GM18517 (cell line): ENCODE data around the gene ZNF804B.
A peak's percentile ranks its signal among the peaks of the same experiment; 100 is the strongest.

ENCODE experiments used
- ATAC-seq: cut with Tn5 transposase; IDR thresholded peaks from one replicate; pipeline ENCODE4 v1.9.1; 2021; ENCODE audit warnings: mild to moderate bottlenecking, moderate library complexity; ENCODE audit not compliant: unreplicated experiment

Gene ZNF804B

DNA sequence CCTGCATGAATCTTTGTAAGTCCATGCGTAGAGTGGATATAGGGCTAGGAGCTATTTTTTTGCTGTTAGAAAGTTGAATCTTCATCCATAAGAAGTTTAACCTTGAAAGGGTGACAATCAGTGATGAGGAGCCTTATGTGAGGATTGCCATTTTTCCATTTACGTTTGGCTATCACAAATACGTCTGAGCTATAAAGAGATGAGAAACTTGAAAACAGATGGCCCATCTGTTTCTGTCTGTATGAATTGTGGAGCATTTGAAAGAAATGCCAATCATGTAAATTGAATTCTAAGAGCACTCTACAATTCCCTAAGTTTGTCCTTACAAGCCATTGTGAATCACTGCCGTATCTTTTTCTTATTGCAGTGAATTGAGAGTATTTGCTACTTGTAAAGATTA lies 205.9 kb downstream of the ZNF804B start:
- ATAC-seq, result no peak

DNA sequence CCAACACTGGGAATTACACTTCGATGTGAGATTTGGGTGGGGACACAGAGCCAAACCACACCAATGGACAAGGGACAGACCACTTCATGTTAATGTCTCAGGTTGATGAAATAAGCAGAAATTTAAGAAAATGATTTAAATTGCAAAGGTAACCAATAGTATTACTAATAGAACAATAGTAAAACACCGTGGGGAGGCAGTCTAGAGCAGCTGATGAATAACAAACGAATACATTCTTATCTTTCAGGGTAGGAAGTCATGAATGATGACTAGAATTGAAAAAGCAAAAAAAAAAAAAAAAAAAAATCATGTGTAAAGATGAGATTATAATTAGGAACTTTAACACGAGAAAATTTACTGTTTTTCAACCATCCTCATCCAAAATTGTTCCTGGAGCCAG lies 207.9 kb downstream of the ZNF804B start:
- ATAC-seq, result no peak

DNA sequence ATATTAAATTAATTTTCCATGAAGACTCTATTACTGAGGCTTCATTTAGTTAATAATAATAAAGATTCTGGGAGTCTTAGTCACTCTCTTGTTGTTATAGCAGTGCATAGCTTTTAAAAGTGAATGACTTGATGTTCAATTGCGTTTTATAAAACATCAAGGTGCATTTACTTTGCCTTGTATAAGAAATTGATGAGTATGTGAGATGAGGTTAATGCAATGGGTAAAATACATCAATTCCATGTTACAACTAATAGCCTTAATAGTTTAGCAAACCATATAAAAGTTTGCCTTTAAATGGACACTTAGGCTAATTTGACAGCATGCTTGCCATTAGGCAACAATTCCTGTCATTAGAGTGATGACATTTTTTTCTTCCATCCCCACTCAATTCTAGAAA lies 209.7 kb downstream of the ZNF804B start:
- ATAC-seq, result no peak

DNA sequence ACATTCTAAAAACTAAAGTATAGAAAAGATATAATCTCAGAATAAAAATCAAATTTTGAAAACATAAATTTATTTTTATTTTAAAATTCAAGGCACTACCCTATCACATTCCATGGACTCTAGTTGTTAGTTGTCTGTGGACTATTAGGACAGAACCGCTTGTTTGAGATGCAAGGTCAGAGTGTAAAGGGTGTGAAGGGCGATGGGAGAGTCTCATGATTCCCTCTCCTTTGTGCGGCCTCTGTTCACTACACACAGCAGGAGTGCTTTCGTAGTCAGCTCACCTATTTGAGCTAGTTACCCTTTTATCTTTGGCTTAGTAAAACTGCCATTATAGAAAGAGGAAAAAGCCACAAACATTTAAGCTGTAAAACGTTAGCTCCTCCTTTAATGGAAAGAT lies 225.8 kb downstream of the ZNF804B start:
- no peak for ATAC-seq

DNA sequence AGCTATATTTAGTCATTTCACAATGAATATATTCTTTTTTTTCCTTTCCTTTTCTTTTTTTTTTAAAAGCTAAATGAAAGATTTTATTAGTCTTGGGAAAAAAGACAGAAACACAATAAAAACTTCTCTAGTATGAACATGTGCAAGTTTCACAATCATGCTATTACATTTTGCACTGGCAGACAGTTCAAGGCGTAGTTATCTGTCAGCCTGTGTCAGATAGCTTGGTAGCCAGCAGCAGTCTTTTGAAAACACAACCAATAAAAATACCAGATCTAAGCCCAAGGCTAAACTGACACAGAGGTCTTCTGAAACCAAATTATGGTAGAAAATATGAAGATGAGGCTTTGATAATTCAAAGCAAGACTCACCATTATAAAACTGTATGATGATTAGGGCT lies 241.8 kb downstream of the ZNF804B start:
- ATAC-seq, result no peak

DNA sequence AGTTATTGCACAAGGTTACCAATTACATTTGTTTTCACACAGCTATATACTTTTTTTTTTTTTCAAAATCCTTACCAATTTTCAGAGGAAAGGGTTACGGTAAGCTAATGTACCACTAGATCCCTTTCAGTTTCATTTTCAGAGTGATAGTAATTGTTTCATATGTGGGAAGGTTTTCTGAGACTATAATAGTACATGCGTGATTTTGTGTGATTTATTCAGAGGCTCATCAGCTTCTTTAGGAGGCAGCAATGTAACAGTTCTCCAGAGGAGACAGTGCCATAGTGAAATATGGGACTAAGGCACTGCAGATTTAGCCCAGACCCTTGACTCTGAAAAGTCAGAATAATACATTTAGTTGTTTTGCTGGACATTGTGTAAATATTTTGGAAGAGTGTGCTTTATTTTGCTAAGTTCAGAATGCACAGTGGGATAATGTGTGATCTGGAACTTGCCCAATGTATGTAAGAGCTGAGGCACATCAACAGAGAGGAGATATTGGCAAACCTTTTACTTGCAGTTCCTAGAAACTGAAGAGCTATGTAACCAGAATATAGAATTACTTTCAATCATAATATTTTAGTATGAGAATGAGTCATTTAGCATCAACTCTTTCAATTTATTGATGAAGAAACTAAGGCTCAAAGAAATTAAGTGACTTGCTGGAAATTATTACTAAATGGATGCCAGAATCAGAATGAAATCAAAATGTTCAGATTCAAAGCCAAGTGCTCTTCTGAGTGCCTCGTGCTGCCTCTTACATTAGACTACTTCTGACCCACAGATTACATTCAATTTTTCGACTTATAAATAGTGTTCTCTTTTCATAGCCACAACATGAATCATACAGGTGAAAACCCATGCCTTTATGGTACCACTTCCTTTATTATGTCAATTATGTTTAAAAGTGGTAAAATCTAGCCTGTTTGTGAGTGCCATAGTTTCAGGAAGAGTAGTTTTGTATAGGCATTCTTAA lies 243.8 kb downstream of the ZNF804B start:
- ATAC-seq, result peak; percentile 86

DNA sequence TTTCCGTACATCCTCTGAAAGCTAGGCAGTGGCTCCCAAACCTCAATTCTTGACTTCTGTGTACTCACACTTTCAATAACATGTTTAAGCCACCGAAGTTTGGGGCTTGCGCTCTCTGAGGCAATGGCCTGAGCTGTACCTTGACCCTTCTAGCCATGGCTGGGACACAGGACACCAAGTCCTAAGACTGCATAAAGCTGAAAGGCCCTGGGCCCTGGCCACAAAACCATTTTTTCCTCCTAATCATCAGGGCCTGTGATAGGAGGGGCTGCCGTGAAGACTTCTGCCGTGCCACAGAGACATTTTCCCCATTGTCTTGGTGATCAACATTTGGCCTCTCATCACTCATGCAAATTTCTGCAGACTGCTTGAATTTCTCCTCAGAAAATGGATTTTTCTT lies 252.5 kb downstream of the ZNF804B start:
- no peak for ATAC-seq

DNA sequence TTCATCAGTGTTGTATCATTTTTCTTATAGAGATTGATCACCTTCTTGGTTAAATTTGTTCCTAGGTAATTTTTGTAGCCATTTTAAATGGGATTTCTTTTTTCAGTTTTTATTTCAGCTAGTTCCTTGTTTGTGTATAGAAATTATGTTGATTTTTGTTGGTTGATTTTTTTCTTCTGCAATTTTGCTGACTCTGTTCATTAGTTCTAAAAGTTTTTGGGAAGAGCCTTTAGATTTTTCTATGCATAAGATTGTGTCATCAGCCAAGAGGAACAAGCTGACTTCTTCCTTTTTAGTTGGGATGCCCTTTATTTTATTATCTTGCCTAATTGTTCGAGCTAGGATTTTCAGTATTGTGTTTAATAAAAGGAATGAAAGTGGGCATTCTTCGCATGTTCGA lies 258.2 kb downstream of the ZNF804B start:
- no peak for ATAC-seq

DNA sequence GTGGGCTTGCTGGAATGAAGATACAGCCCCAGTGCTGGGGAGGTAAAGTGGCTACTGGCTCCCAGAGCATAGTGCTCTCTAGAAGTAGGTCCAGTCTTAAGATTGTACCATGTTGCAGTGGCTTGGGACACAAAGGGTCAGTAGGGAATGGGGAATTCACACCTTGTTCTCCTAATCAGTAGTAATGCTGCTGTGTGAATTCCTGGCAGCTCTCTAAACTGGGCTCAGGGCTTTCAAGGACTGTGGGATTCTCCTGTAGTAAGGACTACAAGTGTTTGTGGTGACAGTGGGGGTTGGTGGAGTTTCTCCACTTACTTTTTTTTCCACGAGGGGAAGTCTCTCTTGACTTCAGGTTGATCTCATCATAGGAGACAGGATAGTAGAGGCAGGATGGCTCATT lies 262.2 kb downstream of the ZNF804B start:
- no peak for ATAC-seq

DNA sequence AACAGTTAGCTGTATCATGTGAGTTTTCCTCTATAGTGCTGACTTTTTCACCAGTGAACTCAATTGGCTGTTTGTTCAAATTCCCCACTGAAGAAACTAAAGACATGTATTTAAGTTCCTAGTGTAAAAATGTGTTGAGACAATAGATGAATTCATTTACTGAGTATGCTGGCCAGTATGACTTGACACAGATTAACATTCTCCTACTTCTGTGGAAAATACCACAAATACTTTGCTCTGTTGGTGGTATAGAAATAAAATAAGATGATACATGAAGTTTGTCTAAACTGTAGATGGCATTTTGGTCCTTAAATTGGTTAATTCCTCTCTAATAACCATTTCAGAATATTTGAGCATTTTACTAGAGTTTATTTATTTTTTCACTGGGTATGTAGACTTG lies 263.7 kb downstream of the ZNF804B start:
- ATAC-seq, result no peak

DNA sequence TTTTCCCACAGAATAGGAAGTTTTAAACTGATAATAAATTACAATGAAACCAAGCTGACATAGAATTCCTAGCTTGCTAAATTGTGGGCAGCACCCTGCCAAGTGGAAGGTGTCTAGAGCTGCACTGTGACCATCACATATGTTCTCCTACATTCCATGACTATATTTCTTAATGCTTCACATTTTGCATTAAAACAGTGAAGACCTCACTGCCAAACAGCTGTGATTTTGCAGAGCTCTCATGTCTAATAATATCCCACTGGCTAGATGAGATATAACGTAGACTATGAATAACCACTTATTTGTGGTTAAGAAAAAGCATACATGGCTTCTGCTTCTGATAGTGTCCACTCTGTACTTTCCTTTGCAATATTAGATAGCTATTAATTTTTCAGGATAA lies 264.4 kb downstream of the ZNF804B start:
- ATAC-seq, result no peak

DNA sequence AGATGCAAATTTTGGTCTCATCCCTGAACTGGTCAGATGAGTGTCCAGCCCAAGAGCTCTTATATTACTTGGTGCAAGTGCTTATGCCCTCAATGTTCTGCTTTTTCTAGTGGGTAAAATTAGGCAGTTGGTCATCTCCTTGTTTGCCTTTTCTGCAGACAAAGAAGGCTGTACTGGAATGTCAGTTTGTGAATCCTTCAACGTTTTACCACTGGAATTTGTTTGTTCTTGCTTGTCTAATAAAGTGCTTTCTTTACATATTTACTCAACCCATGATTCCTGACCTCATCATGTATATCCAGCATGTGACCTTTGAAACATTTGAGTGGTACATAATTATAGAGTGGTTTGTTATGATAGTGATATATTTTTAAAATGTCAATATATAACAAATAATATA lies 268.3 kb downstream of the ZNF804B start:
- ATAC-seq, result no peak

DNA sequence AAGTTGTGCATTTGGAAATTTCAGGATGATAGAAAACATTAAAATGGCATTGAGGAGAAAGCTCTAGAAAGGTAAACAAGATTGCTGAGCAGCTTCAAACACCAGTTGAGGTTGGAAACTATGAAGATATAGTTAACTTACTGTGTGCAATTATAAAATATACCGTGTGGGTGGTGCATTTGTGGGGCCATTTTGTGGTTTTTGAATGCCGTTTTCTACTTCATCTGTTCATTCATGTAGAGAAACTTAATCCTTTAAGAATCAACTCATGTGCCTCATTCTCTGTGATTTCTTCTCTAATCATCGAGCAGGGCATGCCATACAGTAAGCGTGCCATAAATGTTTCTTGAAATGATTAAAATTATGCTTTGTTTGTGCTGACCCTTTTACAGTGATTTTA lies 268.8 kb downstream of the ZNF804B start:
- ATAC-seq, result no peak

DNA sequence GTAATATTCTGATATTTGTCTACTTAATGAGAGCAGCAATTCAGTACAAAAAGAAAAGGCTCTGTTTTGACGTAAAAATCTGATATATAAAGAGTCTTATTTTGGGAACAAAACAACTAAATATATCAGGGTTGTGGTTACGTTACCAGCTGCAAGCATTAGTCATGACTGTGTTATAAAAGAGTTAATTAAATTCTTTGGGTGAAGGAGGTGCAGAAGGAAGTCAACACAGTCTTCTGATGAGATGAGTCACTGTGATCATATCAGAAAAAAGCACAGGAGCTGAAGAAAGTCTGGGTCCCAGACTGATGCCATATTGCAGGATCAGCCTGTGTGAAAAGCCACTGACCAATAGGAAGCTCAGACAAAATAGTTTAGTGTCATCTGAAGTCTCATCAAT lies 270.4 kb downstream of the ZNF804B start:
- ATAC-seq, result no peak

DNA sequence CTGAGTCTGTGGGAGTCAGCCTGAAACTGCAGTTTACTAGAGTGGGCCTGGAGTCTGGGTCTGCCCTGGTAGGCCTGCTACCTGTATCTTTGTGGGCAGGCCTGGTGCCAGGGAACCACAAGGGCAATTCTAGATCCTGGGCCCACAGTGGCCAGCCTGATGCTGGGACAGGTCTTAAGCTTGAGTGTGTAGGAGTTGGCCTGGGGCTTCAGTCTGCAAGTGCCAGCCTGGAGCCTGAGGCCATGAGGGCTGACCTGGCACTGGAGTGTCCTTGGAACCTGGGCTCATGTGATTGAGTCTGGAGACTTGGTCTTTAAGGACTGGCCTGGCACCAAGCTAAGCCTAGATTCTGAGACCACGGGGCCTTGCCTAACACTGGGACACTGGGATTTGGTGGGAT lies 281.7 kb downstream of the ZNF804B start:
- no peak for ATAC-seq

DNA sequence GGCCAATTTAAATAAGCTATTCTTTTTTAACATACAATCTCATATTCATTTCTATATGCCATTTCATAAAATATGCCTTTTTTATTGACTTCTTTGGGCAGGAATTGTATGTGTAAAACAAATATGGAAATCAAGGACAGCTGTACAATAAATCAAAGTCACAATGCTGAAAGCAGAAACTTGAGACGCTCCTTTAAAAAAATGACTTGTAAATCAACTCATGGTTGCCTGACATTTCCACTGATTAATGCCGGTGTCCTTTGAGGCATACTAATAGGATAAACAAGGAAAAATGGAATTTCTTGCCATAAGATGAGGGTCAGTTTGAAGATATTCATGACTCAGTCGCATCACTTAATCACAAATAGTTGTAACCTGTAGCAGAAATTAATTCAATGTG lies 283.4 kb downstream of the ZNF804B start:
- ATAC-seq, result no peak

DNA sequence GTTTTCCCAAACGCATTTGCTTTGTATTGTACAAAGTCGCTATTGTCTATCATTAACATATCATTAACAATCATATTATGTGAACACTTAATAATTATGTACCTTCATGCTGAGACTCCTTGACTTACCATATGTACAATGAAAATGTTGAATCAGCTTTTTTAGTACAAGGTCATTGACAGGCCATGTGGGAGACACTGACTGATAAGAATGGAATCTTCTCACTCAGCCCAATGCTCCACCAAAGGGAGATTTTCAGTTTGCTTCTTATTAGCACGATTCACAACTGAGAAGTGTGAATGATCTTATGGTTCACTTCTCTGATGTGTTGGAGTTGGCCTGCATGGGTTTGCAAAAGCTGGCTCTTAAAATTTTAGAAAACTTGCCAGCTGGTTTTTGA lies 289.5 kb downstream of the ZNF804B start:
- ATAC-seq, result no peak

DNA sequence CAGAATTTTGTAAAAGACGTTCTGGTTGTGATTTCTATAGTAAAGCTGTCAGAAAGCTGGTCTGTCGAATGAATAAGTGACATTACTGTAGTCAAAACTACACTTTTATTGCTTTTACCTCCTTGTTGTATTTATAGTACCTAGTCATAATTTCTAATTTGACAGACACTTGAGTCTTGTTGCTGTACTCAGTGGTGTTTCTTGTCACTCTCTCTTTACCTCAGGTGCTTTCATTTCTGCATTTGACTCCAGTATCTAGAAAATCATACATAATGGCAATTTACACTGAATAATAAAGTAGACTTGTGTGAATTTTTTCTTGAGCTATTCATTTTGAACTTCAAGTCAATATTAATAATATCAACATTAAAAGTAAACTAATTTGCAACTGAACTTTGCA lies 293.6 kb downstream of the ZNF804B start:
- no peak for ATAC-seq

DNA sequence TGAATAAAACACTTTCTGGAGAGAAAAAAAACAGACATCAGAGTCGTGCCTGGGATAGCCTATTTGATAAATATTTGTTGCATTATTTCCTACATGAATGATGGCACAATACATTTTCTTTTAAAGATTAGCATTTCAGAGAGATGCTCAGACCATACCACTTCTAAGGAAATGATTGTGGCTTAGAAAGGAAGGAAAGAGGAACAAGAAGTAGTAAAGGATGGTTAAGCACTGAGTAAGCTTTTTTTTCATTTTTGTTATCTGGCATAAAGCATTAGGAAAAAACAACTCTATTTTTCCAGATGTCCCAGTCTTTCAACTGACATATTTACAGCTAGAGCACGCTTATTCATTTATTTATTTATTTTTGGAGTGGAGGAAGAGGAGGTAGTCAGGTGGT lies 294.9 kb downstream of the ZNF804B start:
- ATAC-seq, result no peak

DNA sequence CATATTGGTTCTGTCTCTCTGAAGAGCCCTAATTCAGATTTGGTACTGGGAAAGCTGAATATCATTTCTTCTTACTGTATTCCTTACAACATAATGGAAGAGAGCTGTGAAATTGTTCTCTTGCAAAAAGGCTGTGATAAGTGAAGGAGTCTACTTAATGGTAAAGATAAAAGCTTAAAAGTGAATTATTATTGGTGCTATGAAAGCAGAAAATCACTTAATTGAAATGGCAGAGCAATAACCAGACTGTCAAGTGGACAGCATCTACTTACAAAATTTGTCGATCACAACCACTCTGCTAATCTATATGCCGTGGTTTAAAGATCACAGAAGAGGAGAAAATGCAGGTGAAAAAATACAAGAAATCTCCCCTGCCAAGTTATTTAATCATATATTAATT lies 300.7 kb downstream of the ZNF804B start:
- ATAC-seq, result no peak

DNA sequence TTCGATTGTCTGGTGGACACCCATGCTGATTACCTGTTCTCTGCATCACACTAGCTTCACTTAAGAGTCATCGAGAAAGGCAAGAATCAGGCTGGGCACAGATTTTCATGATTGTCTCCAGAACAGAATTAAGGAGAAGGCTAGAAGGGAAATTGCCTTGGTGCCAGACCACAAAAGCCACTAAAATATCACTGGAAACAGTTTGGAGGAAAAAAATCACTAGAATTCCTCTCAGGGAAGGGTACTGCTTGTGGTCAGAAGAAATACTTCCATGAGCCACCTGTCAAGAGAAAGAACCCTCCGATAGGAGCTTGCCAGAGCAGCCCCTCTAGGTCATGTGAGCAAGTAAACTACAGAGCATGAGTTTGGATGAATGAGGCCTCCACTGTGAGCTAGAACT lies 305.3 kb downstream of the ZNF804B start:
- ATAC-seq, result no peak

DNA sequence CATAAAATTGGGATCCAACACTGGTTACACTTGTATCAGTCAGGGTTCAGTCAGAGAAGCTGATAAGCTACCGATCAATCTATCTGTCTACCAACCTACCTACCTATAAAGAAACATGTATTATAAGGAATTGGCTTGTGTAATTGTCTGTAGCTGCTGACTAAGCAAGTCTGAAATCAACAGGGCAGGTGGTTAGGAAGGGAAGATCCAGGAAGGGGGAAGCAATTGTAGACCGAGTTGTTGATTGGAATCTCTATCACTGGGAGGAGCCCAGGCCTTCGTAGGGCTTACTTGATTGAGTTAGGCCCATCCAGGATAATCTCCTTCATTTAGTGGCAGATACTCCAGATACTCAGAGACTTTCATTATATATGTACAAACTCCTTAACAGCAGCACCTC lies 307.5 kb downstream of the ZNF804B start:
- no peak for ATAC-seq

DNA sequence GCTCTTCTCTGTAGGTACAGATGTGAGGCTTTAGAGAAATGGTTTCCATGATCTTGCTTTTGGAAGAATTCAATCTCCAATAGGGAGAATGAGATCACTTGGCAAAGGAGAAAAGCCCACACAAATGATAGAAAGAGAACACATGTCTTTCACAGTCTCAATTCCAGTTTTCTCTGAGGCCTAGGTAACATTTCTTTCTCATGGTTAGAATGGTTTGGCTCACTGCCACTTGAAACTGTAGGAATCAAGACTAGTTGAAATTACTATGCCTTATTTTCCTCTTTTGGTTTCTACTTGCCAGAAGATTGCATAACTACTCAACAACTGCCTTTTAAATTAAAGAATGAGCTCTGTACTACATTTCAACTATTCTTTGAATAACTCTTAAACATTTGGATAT lies 312.6 kb downstream of the ZNF804B start:
- no peak for ATAC-seq
